SK-N-SH (cell line): ENCODE results near the gene ZNF138. TPM values are rescaled to one million over a fixed set of nuclear protein-coding genes. Genes with fewer than 3 reads are reported as not detected.
A peak's percentile ranks its signal among the peaks of the same experiment; 100 is the strongest.

Source experiments
- CTCF ChIA-PET: fragments of 300-600, 350-600 bp; formaldehyde crosslinking; extraction: SDS; loops from one replicate; lab custom pipeline; 2021; lab: Yijun Ruan, JAX
- POLR2A ChIA-PET: fragments of 350-600 bp; sonication (Branson Sonifier 250); formaldehyde crosslinking; extraction: SDS; loops from one replicate; lab custom pipeline; 2020; ENCODE audit warnings: antibody characterized with exemption, inconsistent platforms; lab: Yijun Ruan, JAX
- DNase-seq: peaks from one replicate; pipeline ENCODE4 v3.0.0; 2012
- H2AFZ ChIP-seq: fragments of 200-600 bp; sonication (generic); 2 replicates; pipeline ENCODE4 v1.8.1; 2016; ENCODE audit warnings: antibody characterized with exemption, mild to moderate bottlenecking, low read depth
- H3F3A ChIP-seq: fragments of 200-600 bp; sonication (generic); replicated peaks from 2 replicates; pipeline ENCODE3; 2016; ENCODE audit warnings: antibody characterized with exemption, mild to moderate bottlenecking; ENCODE audit not compliant: insufficient read depth
- H3K27ac ChIP-seq, 2 experiments: fragments of 200-500 bp in 1 of 2; fragments of 200-600 bp in 1 of 2; sonication (Bioruptor generic) in 1 of 2; sonication (generic), shearing (Covaris generic) in 1 of 2; 2 replicates each; pipeline versions ENCODE4 v1.5.1 to v1.6.1; 2014 to 2016; ENCODE audit warnings: low read depth in 2 of 2, inconsistent platforms in 1 of 2, low read length in 1 of 2, mild to moderate bottlenecking in 1 of 2, mixed read lengths in 1 of 2
- H3K27me3 ChIP-seq: fragments of 200-600 bp; sonication (generic), shearing (Covaris generic); 2 replicates; pipeline ENCODE4 v1.6.1; 2016; ENCODE audit warnings: mixed run types; ENCODE audit not compliant: insufficient read depth
- H3K36me3 ChIP-seq, 2 experiments: fragments of 200-500 bp in 1 of 2; fragments of 200-600 bp in 1 of 2; sonication (Bioruptor generic) in 1 of 2; sonication (generic) in 1 of 2; replicated peaks in 1 of 2; 2 replicates each; pipeline versions ENCODE3 to v1.5.1; 2014 to 2016; ENCODE audit warnings: low read length in 1 of 2, mild to moderate bottlenecking in 1 of 2; ENCODE audit not compliant: insufficient read depth in 2 of 2, control insufficient read depth in 1 of 2
- H3K4me1 ChIP-seq, 2 experiments: fragments of 200-500 bp in 1 of 2; fragments of 200-600 bp in 1 of 2; sonication (Bioruptor generic) in 1 of 2; sonication (generic), shearing (Covaris generic) in 1 of 2; 2 replicates each; pipeline versions ENCODE4 v1.5.1 to v1.6.1; 2014 to 2016; ENCODE audit warnings: low read depth in 1 of 2, low read length in 1 of 2, mixed run types in 1 of 2; ENCODE audit not compliant: insufficient read depth in 2 of 2, control insufficient read depth in 1 of 2
- H3K4me2 ChIP-seq: fragments of 200-600 bp; sonication (generic), shearing (Covaris generic); 2 replicates; pipeline ENCODE4 v1.6.1; 2017; ENCODE audit warnings: mixed run types
- H3K4me3 ChIP-seq, 2 experiments: fragments of 200-500 bp in 1 of 2; fragments of 200-600 bp in 1 of 2; sonication (Bioruptor generic) in 1 of 2; sonication (generic), shearing (Covaris generic) in 1 of 2; 2 replicates each; pipeline versions ENCODE4 v1.5.1 to v1.8.1; 2014 to 2016; ENCODE audit warnings: low read depth in 2 of 2, inconsistent platforms in 1 of 2, low read length in 1 of 2, mild to moderate bottlenecking in 1 of 2, mixed read lengths in 1 of 2, moderate library complexity in 1 of 2
- H3K79me2 ChIP-seq: fragments of 200-600 bp; sonication (generic); 2 replicates; pipeline ENCODE4 v1.8.1; 2017; ENCODE audit warnings: mild to moderate bottlenecking; ENCODE audit not compliant: insufficient read depth
- H3K9ac ChIP-seq: fragments of 200-600 bp; sonication (generic); 2 replicates; pipeline ENCODE4 v1.6.1; 2017; ENCODE audit warnings: mixed run types
- H3K9me2 ChIP-seq: fragments of 200-600 bp; sonication (generic); 2 replicates; pipeline ENCODE4 v1.6.1; 2017; ENCODE audit warnings: mixed run types
- H3K9me3 ChIP-seq: fragments of 200-600 bp; sonication (generic); 2 replicates; pipeline ENCODE4 v1.6.1; 2017; ENCODE audit warnings: mixed run types, mild to moderate bottlenecking, moderate library complexity
- H4K20me1 ChIP-seq: fragments of 200-600 bp; sonication (generic); 2 replicates; pipeline ENCODE4 v1.6.1; 2017; ENCODE audit warnings: mild to moderate bottlenecking, mixed run types; ENCODE audit not compliant: insufficient read depth
- CTCF ChIP-seq: fragments of 200-600 bp; sonication (generic); IDR thresholded peaks from 2 replicates; pipeline ENCODE4 v1.6.1; 2017; ENCODE audit warnings: antibody characterized with exemption, mild to moderate bottlenecking, moderate library complexity
- EZH2phosphoT487 ChIP-seq: fragments of 200-600 bp; sonication (generic); IDR thresholded peaks from 2 replicates; pipeline ENCODE4 v1.6.1; 2017; ENCODE audit warnings: low read depth, mixed run types, mild to moderate bottlenecking, antibody characterized with exemption, moderate library complexity, borderline replicate concordance
- GATA2 ChIP-seq: sonication (generic); formaldehyde crosslinking; IDR thresholded peaks from 2 replicates; pipeline ENCODE4 v1.5.0; 2020; ENCODE audit warnings: mild to moderate bottlenecking, missing genetic modification reagents
- JUND ChIP-seq: IDR thresholded peaks from 2 replicates; pipeline ENCODE4 v1.4.0; 2012
- MEF2A ChIP-seq: IDR thresholded peaks from 2 replicates; pipeline ENCODE4 v1.4.0; 2012; ENCODE audit warnings: low read depth, borderline replicate concordance
- RAD21 ChIP-seq: IDR thresholded peaks from 2 replicates; pipeline ENCODE4 v1.6.1; 2012; ENCODE audit warnings: mild to moderate bottlenecking, low read length
- REST ChIP-seq: IDR thresholded peaks from 2 replicates; pipeline ENCODE4 v1.6.1; 2012; ENCODE audit warnings: mild to moderate bottlenecking, low read depth, low read length, moderate library complexity
- SMC3 ChIP-seq: IDR thresholded peaks from 2 replicates; pipeline ENCODE4 v1.6.1; 2012; ENCODE audit warnings: low read depth, low read length, improper control_type of control experiment
- TEAD4 ChIP-seq: IDR thresholded peaks from 2 replicates; pipeline ENCODE4 v1.4.0; 2012; ENCODE audit warnings: mild to moderate bottlenecking, borderline replicate concordance; ENCODE audit not compliant: insufficient read depth
- YY1 ChIP-seq: IDR thresholded peaks from 2 replicates; pipeline ENCODE4 v1.4.0; 2012; ENCODE audit warnings: low read depth, mild to moderate bottlenecking
- ZBTB33 ChIP-seq: IDR thresholded peaks from 2 replicates; pipeline ENCODE4 v1.4.0; 2012; ENCODE audit warnings: low read depth, borderline replicate concordance
- WGBS: methylation state at CpG from one replicate; pipeline ENCODE4 v1.1.6; 2017; ENCODE audit warnings: low lambda C conversion rate; 5-methylcytosine and 5-hydroxymethylcytosine counted together
- polyA plus RNA-seq, 3 experiments: library from polyadenylated mRNA; depleted of rRNA; stranded (reverse); fragments of >200 nt; gene quantifications; 2 replicates each; pipeline ENCODE4 v1.2.3, GENCODE V29; 2012
- TF ChIP-seq, protein P1 (sequence below): fragments of 150-350 bp; IDR thresholded peaks from 2 replicates; pipeline ENCODE4 v1.6.1; 2016; ENCODE audit warnings: mild to moderate bottlenecking, low read depth, low read length
- TF ChIP-seq, protein P2 (sequence below): IDR thresholded peaks from 2 replicates; pipeline ENCODE4; 2012

ZNF138 gene
- polyA plus RNA-seq, 1 of the 3 experiments (the other 2 are of a cell fraction): 4.9 TPM

DNA sequence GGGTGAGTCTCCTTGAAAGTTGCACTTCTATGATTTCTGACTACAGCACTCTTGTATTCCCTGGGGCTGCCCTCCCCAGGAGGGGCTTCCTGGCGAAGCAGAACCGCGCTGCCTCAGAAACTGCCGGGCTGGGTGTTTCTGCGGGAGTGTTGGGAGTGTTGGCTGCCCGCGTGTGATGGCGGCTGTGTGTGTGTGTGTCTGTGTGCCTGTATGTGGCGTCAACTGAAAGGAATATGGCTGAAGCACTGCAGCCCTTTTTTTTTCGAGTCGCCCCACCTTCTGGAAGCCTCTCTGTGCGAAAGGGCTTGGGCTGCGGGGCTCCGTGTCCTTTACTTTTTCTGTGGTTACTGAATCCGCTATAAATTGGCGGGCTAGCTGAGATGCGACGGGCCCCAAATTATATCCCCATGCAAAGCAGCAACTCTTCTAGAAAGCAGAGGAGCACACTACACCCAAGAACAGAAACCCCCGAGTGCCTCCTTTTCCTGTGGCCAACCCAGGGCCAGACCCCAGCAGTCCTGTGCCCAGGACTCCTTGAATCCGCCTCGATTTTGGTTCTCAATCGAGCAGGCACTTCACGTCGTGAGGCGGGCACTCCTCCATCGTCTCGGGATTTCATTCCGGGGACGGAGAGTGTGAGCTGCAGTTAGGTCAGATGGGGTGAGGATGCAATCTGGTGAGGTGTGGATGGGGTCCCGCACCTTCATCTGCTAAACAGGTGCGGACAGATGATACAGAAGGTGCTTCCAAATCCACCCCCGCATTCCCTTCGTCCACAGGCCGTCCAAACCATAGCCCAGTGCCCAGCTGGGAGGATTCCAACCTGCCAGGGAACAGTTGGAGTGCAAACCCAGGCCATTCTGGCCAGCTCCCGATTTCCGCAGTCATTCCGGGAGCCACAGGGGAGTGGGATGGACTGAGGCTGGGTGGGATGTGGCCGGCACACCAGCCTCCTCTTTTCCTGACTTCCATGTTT, 86.4 kb downstream of the ZNF138 start:
- peaks cover 8% of the 10 kb centered on the region; the same call in 1 of the 2 replicates for H3K27me3 ChIP-seq
- H3K4me2 ChIP-seq: no peak overlapping the region
- peaks cover 0 to 6% of the 10 kb centered on the region in 2 experiments; a peak in 1 of 4 replicates for H3K4me1 ChIP-seq
- H3K9me3 ChIP-seq: no peaks in the 10 kb centered on the region
- DNase-seq: peak; percentile 14
- CTCF ChIA-PET: interaction anchor here (0.6 kb wide), 1 partner anchor 94 kb away, joined by 3 read pairs; no protein-coding TSS in a partner anchor
- no peaks in the 10 kb centered on the region for H3K79me2 ChIP-seq
- H3K36me3 ChIP-seq: no peaks in the 10 kb centered on the region
- TF ChIP-seq, protein P1, sequence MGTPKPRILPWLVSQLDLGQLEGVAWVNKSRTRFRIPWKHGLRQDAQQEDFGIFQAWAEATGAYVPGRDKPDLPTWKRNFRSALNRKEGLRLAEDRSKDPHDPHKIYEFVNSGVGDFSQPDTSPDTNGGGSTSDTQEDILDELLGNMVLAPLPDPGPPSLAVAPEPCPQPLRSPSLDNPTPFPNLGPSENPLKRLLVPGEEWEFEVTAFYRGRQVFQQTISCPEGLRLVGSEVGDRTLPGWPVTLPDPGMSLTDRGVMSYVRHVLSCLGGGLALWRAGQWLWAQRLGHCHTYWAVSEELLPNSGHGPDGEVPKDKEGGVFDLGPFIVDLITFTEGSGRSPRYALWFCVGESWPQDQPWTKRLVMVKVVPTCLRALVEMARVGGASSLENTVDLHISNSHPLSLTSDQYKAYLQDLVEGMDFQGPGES: no peak
- no peak for TF ChIP-seq TEAD4
- no peak for TF ChIP-seq EZH2phosphoT487
- no peak for TF ChIP-seq JUND
- no peak for TF ChIP-seq ZBTB33
- TF ChIP-seq GATA2 (CRISPR knock-in tag): no peak
- TF ChIP-seq RAD21: no peak
- TF ChIP-seq MEF2A: no peak
- TF ChIP-seq, protein P2, sequence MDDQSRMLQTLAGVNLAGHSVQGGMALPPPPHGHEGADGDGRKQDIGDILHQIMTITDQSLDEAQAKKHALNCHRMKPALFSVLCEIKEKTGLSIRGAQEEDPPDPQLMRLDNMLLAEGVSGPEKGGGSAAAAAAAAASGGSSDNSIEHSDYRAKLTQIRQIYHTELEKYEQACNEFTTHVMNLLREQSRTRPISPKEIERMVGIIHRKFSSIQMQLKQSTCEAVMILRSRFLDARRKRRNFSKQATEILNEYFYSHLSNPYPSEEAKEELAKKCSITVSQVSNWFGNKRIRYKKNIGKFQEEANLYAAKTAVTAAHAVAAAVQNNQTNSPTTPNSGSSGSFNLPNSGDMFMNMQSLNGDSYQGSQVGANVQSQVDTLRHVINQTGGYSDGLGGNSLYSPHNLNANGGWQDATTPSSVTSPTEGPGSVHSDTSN: no peak
- TF ChIP-seq CTCF: no peak
- TF ChIP-seq YY1: no peak
- TF ChIP-seq SMC3: no peak
- TF ChIP-seq REST: no peak
- no peak overlapping the region for H3K4me3 ChIP-seq
- H3F3A ChIP-seq: no peaks in the 10 kb centered on the region
- H3K27ac ChIP-seq: no peak overlapping the region
- no peak overlapping the region for H3K9ac ChIP-seq
- POLR2A ChIA-PET: no interaction called here
- 77% methylated on average over 38 of the region's 38 CpGs for WGBS
- no peak overlapping the region for H2AFZ ChIP-seq
- no peaks in the 10 kb centered on the region for H3K9me2 ChIP-seq
- H4K20me1 ChIP-seq: no peaks in the 10 kb centered on the region
